ENCODE data around the gene LDLRAD4.
A peak's percentile ranks its signal among the peaks of the same experiment; 100 is the strongest.

The LDLRAD4 gene

GRCh38 chr18:13546638-13547037 is 328.1 kb downstream of the LDLRAD4 start:
- no peak for DNase-seq

- DNase-seq, result no peak
Measured at GRCh38 chr18:13547347-13547746, 328.8 kb downstream of the LDLRAD4 start.

GRCh38 chr18:13548106-13548819 is 329.7 kb downstream of the LDLRAD4 start:
- no peak for DNase-seq

GRCh38 chr18:13548966-13549879 is 330.7 kb downstream of the LDLRAD4 start:
- DNase-seq, result peak in 3 of 51 donors; percentile 19 to 66 (median 50)

GRCh38 chr18:13549880-13550232 is 331.3 kb downstream of the LDLRAD4 start:
- DNase-seq, result peak in 1 of 51 donors; percentile 10

- no peak for DNase-seq
Measured at GRCh38 chr18:13550418-13551304, 332.1 kb downstream of the LDLRAD4 start.

GRCh38 chr18:13551305-13551603 is 332.7 kb downstream of the LDLRAD4 start:
- no peak for DNase-seq

GRCh38 chr18:13551841-13552733 is 333.5 kb downstream of the LDLRAD4 start:
- DNase-seq, result no peak

- no peak for DNase-seq
Measured at GRCh38 chr18:13553449-13553848, 334.9 kb downstream of the LDLRAD4 start.

GRCh38 chr18:13555192-13555591 is 336.6 kb downstream of the LDLRAD4 start:
- no peak for DNase-seq

- no peak for DNase-seq
Measured at GRCh38 chr18:13555865-13556264, 337.3 kb downstream of the LDLRAD4 start.

GRCh38 chr18:13556502-13556901 is 337.9 kb downstream of the LDLRAD4 start:
- DNase-seq, result no peak

- peak in 27 of 51 donors; percentile 27 to 86 (median 52) for DNase-seq
Measured at GRCh38 chr18:13558124-13558523, 339.6 kb downstream of the LDLRAD4 start.

- DNase-seq, result no peak
Measured at GRCh38 chr18:13558790-13559189, 340.2 kb downstream of the LDLRAD4 start.

- no peak for DNase-seq
Measured at GRCh38 chr18:13559754-13560153, 341.2 kb downstream of the LDLRAD4 start.

GRCh38 chr18:13560306-13560705 is 341.7 kb downstream of the LDLRAD4 start:
- no peak for DNase-seq

GRCh38 chr18:13562494-13563029 is 344.0 kb downstream of the LDLRAD4 start:
- peak in 1 of 51 donors; percentile 20 for DNase-seq

- peak in 23 of 51 donors; percentile 20 to 79 (median 37) for DNase-seq
Measured at GRCh38 chr18:13563390-13563805, 344.8 kb downstream of the LDLRAD4 start.

GRCh38 chr18:13564579-13564978 is 346.0 kb downstream of the LDLRAD4 start:
- peak in 12 of 51 donors; percentile 17 to 54 (median 35) for DNase-seq

GRCh38 chr18:13565228-13565627 is 346.7 kb downstream of the LDLRAD4 start:
- DNase-seq, result peak in 50 of 51 donors; percentile 24 to 99 (median 93)

Data from hypothalamus (tissue), 51 donors.